Peyer's patch (tissue), 4 donors: ENCODE measurements around the gene DEGS2.

Source experiments
- POLR2A ChIP-seq, 2 donors: fragments of 450-650 bp; IDR thresholded peaks; one replicate each; pipeline ENCODE4 v1.5.1; 2017; ENCODE audit warnings: antibody characterized with exemption in 2 of 2, mild to moderate bottlenecking in 2 of 2, moderate library complexity in 2 of 2
- TF ChIP-seq, protein P1 (sequence below), 6 experiments: fragments of 450-650 bp in 4 of 6; fragments of 200-600 bp in 2 of 6; sonication (generic) in 1 of 6; IDR thresholded peaks; one replicate each; pipeline ENCODE4 v1.5.1; 2017 to 2019; ENCODE audit warnings: antibody characterized with exemption in 6 of 6, mild to moderate bottlenecking in 3 of 6, moderate library complexity in 1 of 6

DNA sequence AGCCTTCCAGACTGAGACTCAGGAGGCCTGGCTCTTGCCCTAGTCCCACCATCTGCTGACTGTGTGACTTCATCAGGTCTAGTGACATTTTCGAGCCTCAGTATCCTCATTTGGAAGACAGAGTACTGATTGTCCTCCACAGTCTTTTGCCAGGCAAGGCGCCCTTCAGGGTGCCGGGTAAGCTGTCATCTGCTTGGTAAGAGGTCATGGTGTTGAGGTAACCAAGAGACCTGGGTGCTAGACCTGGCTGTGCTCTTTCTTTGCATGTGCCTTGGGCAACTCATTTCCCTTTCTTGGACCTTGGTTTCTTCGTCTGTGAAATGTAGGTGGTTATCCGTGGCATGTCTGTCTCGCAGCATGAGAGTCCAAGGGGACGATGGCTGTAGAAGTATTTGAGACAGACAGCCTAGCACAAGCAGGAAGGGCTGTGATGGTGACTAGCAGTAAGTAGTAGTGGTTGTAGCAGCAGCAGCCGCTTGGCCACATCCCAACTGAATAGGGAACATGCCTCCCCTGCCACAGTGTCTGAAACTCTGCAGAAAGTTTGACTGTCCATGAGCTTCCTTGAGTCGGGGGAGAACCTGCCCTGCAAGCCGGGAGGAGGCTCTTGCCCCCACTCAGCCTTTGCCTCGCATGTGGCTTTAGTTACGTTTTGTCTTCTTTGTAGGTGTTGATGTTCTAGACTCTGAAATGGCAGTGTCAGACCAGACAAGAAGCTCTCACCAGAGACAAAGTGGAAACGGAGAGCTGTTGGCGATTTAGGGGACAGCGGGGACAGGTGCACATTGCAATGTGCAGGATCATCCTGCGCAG lies 53.9 kb downstream of the DEGS2 start:
- TF ChIP-seq, protein P1, sequence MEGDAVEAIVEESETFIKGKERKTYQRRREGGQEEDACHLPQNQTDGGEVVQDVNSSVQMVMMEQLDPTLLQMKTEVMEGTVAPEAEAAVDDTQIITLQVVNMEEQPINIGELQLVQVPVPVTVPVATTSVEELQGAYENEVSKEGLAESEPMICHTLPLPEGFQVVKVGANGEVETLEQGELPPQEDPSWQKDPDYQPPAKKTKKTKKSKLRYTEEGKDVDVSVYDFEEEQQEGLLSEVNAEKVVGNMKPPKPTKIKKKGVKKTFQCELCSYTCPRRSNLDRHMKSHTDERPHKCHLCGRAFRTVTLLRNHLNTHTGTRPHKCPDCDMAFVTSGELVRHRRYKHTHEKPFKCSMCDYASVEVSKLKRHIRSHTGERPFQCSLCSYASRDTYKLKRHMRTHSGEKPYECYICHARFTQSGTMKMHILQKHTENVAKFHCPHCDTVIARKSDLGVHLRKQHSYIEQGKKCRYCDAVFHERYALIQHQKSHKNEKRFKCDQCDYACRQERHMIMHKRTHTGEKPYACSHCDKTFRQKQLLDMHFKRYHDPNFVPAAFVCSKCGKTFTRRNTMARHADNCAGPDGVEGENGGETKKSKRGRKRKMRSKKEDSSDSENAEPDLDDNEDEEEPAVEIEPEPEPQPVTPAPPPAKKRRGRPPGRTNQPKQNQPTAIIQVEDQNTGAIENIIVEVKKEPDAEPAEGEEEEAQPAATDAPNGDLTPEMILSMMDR (IDR thresholded peaks at IDR 0.05), result no peak
- no peak for TF ChIP-seq POLR2A (IDR thresholded peaks at IDR 0.05)
